SKM-1 treated with dmso at 0.1 percent for 144 hours (cell line): ENCODE results near the gene CGB2.
"Not testable (repeated sequence)": the region's sequence is repeated elsewhere in the genome, so short reads cannot be mapped to it uniquely, and the experiment has no call there.

Experiments
- DNase-seq: peaks from one replicate; lab custom pipeline; 2025; ENCODE audit not compliant: unreplicated experiment; lab: John Stamatoyannopoulos, UW

The CGB2 gene

GRCh38 chr19:49009828-49010227 lies 21.9 kb upstream of the CGB2 start:
- DNase-seq, result no peak

- DNase-seq, result no peak
These were observed 21.2 kb upstream of the CGB2 start for GRCh38 chr19:49010453-49010852.

GRCh38 chr19:49011194-49011593 lies 20.5 kb upstream of the CGB2 start:
- no peak for DNase-seq

GRCh38 chr19:49014123-49014869 lies 17.4 kb upstream of the CGB2 start:
- no peak for DNase-seq

- no peak for DNase-seq
These were observed 16.8 kb upstream of the CGB2 start for GRCh38 chr19:49014870-49015255.

GRCh38 chr19:49016067-49016839 lies 15.4 kb upstream of the CGB2 start:
- DNase-seq, result no peak

- no peak for DNase-seq
These were observed 14.5 kb upstream of the CGB2 start, which contains the start of gene LHB for GRCh38 chr19:49017041-49017665. LHB (minus strand) TSS chr19:49017091; CDS start chr19:49017081, 10 bp downstream.

GRCh38 chr19:49017666-49018351 lies 13.9 kb upstream of the CGB2 start:
- no peak for DNase-seq

GRCh38 chr19:49018388-49019241 lies 13.1 kb upstream of the CGB2 start:
- DNase-seq, result not testable (repeated sequence)

- no peak for DNase-seq
These were observed 12.3 kb upstream of the CGB2 start for GRCh38 chr19:49019242-49019932.

GRCh38 chr19:49020342-49020741 lies 11.3 kb upstream of the CGB2 start:
- no peak for DNase-seq

- DNase-seq, result no peak
These were observed 10.5 kb upstream of the CGB2 start for GRCh38 chr19:49020931-49021895.

GRCh38 chr19:49022116-49022515 lies 9.6 kb upstream of the CGB2 start:
- no peak for DNase-seq

GRCh38 chr19:49024233-49024632 lies 7.5 kb upstream of the CGB2 start, which contains the start of gene CGB3:
CGB3 (minus strand) TSS chr19:49024333; CDS start chr19:49023971, 362 bp downstream.
- not testable (repeated sequence) for DNase-seq

GRCh38 chr19:49025088-49025487 lies 6.6 kb upstream of the CGB2 start:
- DNase-seq, result not testable (repeated sequence)

GRCh38 chr19:49025599-49025998 lies 6.1 kb upstream of the CGB2 start:
- DNase-seq, result not testable (repeated sequence)

GRCh38 chr19:49028686-49029085 lies 3.0 kb upstream of the CGB2 start:
- DNase-seq, result not testable (repeated sequence)

- DNase-seq, result not testable (repeated sequence)
These were observed 1.9 kb upstream of the CGB2 start for GRCh38 chr19:49029749-49030148.
